Fibroblast of lung (primary cell): ENCODE data around the gene WDFY2.

Experiments
- EZH2 ChIP-seq: IDR thresholded peaks from 2 replicates; pipeline ENCODE4 v1.5.1; 2012; ENCODE audit warnings: low read length, control low read depth, mild to moderate bottlenecking; ENCODE audit errors: missing control alignments
- TF ChIP-seq, protein P1 (sequence below), 2 donors: IDR thresholded peaks in 1 of 2; conservative IDR thresholded peaks in 1 of 2; 1 replicate in 1 of 2; 2 replicates in 1 of 2; pipeline ENCODE4 v1.5.1; 2011 to 2012; ENCODE audit warnings: low read length in 2 of 2, control low read depth in 1 of 2, inconsistent platforms in 1 of 2, low read depth in 1 of 2, mild to moderate bottlenecking in 1 of 2

DNA sequence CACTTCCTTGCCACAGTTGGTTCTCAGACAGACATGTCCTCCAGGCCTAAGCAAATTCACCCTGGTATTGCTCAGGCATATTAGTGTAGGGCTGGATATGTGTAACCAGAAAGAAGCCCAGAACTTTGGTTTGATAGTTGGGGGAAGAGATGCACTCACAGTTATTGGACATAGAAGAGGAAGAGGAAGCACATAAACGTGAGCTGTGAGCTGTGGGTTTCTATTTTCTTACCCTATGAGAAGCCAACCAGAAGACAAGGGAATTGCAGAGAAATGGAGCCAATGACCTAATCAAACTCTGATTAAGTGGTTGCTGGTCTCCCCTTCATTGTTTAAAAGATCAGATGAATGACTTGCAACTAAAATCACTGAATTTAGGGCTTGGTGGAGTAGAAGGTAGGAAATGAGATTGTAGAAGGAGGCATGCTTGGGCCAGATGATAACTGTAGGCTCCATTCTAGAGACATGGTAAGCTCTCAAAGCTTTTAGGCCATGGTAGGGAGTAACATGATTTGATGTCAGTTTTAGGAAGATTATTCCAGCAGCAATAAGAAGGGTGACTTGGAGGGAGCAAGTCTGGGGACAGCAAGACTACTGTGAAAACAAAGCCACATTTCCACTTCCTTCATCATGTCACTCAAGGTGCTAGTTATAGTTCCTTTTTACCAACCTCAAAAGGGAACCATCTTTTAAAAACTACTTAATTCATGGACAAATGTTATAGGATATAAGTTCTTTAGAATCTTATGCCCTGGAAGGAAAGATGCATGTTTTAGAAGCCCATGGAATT is 24.1 kb upstream of the WDFY2 start:
- TF ChIP-seq, protein P1, sequence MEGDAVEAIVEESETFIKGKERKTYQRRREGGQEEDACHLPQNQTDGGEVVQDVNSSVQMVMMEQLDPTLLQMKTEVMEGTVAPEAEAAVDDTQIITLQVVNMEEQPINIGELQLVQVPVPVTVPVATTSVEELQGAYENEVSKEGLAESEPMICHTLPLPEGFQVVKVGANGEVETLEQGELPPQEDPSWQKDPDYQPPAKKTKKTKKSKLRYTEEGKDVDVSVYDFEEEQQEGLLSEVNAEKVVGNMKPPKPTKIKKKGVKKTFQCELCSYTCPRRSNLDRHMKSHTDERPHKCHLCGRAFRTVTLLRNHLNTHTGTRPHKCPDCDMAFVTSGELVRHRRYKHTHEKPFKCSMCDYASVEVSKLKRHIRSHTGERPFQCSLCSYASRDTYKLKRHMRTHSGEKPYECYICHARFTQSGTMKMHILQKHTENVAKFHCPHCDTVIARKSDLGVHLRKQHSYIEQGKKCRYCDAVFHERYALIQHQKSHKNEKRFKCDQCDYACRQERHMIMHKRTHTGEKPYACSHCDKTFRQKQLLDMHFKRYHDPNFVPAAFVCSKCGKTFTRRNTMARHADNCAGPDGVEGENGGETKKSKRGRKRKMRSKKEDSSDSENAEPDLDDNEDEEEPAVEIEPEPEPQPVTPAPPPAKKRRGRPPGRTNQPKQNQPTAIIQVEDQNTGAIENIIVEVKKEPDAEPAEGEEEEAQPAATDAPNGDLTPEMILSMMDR (conservative IDR thresholded peaks at IDR 0.05 in 1 of 2, IDR thresholded peaks at IDR 0.05 in 1 of 2; ENCODE audit: low read depth in 1 of 2, low read length in 2 of 2), result no peak
- no peak for TF ChIP-seq EZH2
